ENCODE measurements around the gene HIGD2A.

Gene HIGD2A

GRCh38 chr5:176388444-176389134 is at the start of gene HIGD2A, which contains the start of gene NOP16:
TSS of gene HIGD2A (plus strand) at chr5:176388751. CDS start at chr5:176388820, 69 bp downstream.
TSS of gene NOP16 (minus strand) at chr5:176388598. CDS start at chr5:176388539, 59 bp downstream.
- peak; percentile 99 for DNase-seq (ENCODE audit: low spot score)

- no peak for DNase-seq (ENCODE audit: low spot score)
Measured at GRCh38 chr5:176339304-176339703, 49.2 kb upstream of the HIGD2A start.

GRCh38 chr5:176341325-176342157 is 47.0 kb upstream of the HIGD2A start:
- DNase-seq (ENCODE audit: low spot score) = no peak

DNA sequence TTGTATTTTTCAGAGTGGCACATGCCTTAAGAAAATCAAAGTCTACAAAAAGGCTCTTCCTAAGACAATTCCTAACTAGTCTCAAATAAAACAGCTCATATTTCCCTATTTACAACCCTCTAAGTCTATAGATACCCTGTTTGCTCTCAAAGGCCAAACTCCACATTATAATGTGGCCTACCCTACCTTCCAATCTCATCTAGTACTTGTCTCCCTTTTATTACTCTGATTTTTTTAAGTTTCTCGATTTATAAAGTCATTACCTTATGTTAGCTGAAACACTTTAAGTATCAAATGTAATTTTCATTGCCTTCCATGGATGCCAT is 46.4 kb upstream of the HIGD2A start:
- no peak for DNase-seq (ENCODE audit: low spot score)

- no peak for DNase-seq (ENCODE audit: low spot score)
Measured at GRCh38 chr5:176342766-176343458, 45.6 kb upstream of the HIGD2A start.

- DNase-seq (ENCODE audit: low spot score) = no peak
Measured at GRCh38 chr5:176350416-176350815, 38.1 kb upstream of the HIGD2A start.

GRCh38 chr5:176352116-176352878 is 36.3 kb upstream of the HIGD2A start:
- DNase-seq (ENCODE audit: low spot score) = no peak

GRCh38 chr5:176353533-176353932 is 35.0 kb upstream of the HIGD2A start:
- no peak for DNase-seq (ENCODE audit: low spot score)

DNA sequence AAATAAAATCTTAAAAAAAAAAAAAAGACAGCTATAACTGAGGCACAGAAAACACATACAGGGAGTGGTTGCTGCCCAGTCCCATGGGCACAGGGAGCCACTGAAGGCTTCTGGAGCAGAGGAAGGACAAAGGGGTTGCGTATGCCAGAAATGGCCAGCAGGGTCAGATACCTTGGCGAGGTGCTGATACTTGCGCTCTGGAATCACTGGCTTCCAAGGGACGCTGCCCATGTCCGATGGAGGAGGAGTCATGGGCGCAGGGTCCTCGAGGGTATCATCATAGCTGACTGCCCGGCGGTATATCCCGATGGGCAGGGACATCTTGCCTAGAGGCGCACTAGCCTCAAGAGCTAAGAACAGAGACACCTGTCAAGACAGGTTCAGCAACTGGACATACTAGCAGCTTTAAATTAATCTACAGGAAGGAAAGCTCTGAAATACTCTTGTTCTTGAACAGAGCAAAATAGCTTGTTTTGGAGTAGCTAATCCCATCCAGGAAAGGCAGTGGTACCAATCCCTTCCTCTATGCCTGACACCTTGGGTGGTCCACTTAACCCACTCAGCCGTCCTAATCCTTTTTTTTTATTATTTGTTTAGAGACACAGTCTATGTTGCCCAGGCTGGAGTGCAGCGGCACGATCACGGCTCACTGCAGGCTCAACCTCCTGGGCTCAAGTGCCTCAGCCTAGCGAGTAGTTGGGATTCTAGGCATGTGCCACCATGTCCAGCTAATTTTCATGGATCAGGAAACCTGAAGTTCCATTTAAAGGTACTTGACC is 33.0 kb upstream of the HIGD2A start:
- no peak for DNase-seq (ENCODE audit: low spot score)

- no peak for DNase-seq (ENCODE audit: low spot score)
Measured at GRCh38 chr5:176356179-176356566, 32.4 kb upstream of the HIGD2A start.

- DNase-seq (ENCODE audit: low spot score) = no peak
Measured at GRCh38 chr5:176359658-176360057, 28.9 kb upstream of the HIGD2A start.

GRCh38 chr5:176360894-176361436 is 27.6 kb upstream of the HIGD2A start:
- DNase-seq (ENCODE audit: low spot score) = no peak

- peak; percentile 95 for DNase-seq (ENCODE audit: low spot score)
Measured at GRCh38 chr5:176361437-176362232, 26.9 kb upstream of the HIGD2A start, which contains the start of gene KIAA1191. TSS of gene KIAA1191 (minus strand) at chr5:176361764. CDS start at chr5:176359508, 2,256 bp downstream.

GRCh38 chr5:176362233-176362490 is 26.4 kb upstream of the HIGD2A start:
- DNase-seq (ENCODE audit: low spot score) = no peak

- DNase-seq (ENCODE audit: low spot score) = no peak
Measured at GRCh38 chr5:176364765-176365350, 23.7 kb upstream of the HIGD2A start.

GRCh38 chr5:176365351-176366231 is 23.0 kb upstream of the HIGD2A start, which contains the start of gene ARL10:
TSS of gene ARL10 (plus strand) at chr5:176365487. CDS start at chr5:176365564, 77 bp downstream.
- DNase-seq (ENCODE audit: low spot score) = peak; percentile 49

DNA sequence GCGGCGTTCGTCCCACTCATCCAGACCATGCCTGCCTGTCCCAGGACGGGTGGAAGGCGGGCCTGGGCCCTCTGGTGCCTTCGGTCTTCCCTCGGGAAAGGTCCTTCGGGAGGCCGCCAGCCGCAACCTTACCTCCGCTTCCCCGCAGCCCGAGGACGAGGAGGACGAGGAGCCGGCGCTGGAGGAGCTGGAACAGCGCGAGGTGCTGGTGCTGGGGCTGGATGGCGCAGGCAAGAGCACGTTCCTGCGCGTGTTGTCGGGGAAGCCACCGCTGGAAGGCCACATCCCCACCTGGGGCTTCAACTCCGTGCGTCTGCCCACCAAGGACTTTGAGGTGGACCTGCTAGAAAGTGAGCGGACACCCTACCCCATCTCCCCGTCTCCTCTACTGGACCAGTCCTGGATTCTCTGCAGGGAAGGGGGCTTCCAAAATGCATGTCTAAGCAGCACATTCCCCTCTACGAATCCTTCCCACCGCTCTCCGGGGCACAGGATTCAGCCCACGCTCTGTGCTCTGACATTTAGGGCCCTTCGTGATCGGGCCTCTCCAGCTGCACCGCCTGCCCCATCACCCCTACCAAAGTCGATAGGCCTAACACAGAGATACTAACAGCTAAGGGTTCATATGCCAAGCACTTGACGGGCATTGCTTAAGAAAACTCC is 22.2 kb upstream of the HIGD2A start:
- DNase-seq (ENCODE audit: low spot score) = no peak

GRCh38 chr5:176368726-176369125 is 19.8 kb upstream of the HIGD2A start:
- DNase-seq (ENCODE audit: low spot score) = no peak
